Vagina (tissue), 2 donors: ENCODE measurements around the gene ANKRD22.

ENCODE experiments used
- POLR2A ChIP-seq, 2 donors: fragments of 450-650 bp; IDR thresholded peaks; one replicate each; pipeline ENCODE4 v1.6.1; 2017; ENCODE audit warnings: antibody characterized with exemption in 2 of 2, mild to moderate bottlenecking in 2 of 2, moderate library complexity in 2 of 2
- POLR2AphosphoS5 ChIP-seq, 2 donors: sonication (generic); formaldehyde crosslinking; IDR thresholded peaks; one replicate each; pipeline ENCODE4 v1.9.0; 2017; ENCODE audit warnings: antibody characterized with exemption in 2 of 2, mild to moderate bottlenecking in 2 of 2, low read depth in 1 of 2; ENCODE audit not compliant: insufficient read depth in 1 of 2
- TF ChIP-seq, protein P1 (sequence below), 3 experiments: fragments of 450-650 bp in 2 of 3; fragments of 200-600 bp in 1 of 3; sonication (generic) in 1 of 3; IDR thresholded peaks; one replicate each; pipeline ENCODE4 v1.5.1; 2017 to 2019; ENCODE audit warnings: antibody characterized with exemption in 3 of 3, mild to moderate bottlenecking in 2 of 3, moderate library complexity in 2 of 3

GRCh38 chr10:88805361-88805760, 46.3 kb downstream of the ANKRD22 start:
- TF ChIP-seq, protein P1, sequence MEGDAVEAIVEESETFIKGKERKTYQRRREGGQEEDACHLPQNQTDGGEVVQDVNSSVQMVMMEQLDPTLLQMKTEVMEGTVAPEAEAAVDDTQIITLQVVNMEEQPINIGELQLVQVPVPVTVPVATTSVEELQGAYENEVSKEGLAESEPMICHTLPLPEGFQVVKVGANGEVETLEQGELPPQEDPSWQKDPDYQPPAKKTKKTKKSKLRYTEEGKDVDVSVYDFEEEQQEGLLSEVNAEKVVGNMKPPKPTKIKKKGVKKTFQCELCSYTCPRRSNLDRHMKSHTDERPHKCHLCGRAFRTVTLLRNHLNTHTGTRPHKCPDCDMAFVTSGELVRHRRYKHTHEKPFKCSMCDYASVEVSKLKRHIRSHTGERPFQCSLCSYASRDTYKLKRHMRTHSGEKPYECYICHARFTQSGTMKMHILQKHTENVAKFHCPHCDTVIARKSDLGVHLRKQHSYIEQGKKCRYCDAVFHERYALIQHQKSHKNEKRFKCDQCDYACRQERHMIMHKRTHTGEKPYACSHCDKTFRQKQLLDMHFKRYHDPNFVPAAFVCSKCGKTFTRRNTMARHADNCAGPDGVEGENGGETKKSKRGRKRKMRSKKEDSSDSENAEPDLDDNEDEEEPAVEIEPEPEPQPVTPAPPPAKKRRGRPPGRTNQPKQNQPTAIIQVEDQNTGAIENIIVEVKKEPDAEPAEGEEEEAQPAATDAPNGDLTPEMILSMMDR (IDR thresholded peaks at IDR 0.05), result no peak
- TF ChIP-seq POLR2A (IDR thresholded peaks at IDR 0.05), result no peak
- no peak for TF ChIP-seq POLR2AphosphoS5 (IDR thresholded peaks at IDR 0.05; ENCODE audit: insufficient read depth in 1 of 2, low read depth in 1 of 2)
